DMS53 treated with DMSO at 0.1 percent for 48 hours (cell line): ENCODE data around the gene SPATA24.
"Not testable (repeated sequence)": the region's sequence is repeated elsewhere in the genome, so short reads cannot be mapped to it uniquely, and the experiment has no call there.

ENCODE experiments used
- DNase-seq: peaks from one replicate; lab custom pipeline; 2025; ENCODE audit not compliant: unreplicated experiment; lab: John Stamatoyannopoulos, UW

The SPATA24 gene

GRCh38 chr5:139354186-139354585, 49.7 kb downstream of the SPATA24 start:
- DNase-seq = no peak

GRCh38 chr5:139347863-139348262, 56.0 kb downstream of the SPATA24 start:
- not testable (repeated sequence) for DNase-seq
